ENCODE data around the gene EMB.
"Not testable (repeated sequence)": the region's sequence is repeated elsewhere in the genome, so short reads cannot be mapped to it uniquely, and the experiment has no call there.

GRCh38 chr5:50449241-50449640 is 8.2 kb upstream of the EMB start:
- TF ChIP-seq CTCF, POLR2AphosphoS5 (IDR thresholded peaks at IDR 0.05): not testable (repeated sequence)

Data from transverse colon (tissue), 4 donors.